GM23338 (cell line): ENCODE data around the gene FOXN1. TPM values are rescaled to one million over a fixed set of nuclear protein-coding genes. Genes with fewer than 3 reads are reported as not detected.

Experiments used
- ATAC-seq: fragments of 200-7000 bp; cut with Tn5 transposase; 3 replicates; pipeline ENCODE4 v1.9.1; 2020
- DNase-seq: peaks from one replicate; pipeline ENCODE4 v3.0.0-alpha.2; 2015; ENCODE audit warnings: low spot score
- H2AFZ ChIP-seq: fragments of 200-600 bp; sonication (generic); 2 replicates; pipeline ENCODE4 v1.8.0; 2016; ENCODE audit warnings: antibody characterized with exemption, mild to moderate bottlenecking, moderate library complexity
- H3F3A ChIP-seq: fragments of 200-600 bp; sonication (generic); replicated peaks from 2 replicates; pipeline ENCODE4 v1.8.0; 2017; ENCODE audit warnings: antibody characterized with exemption, mixed run types, low read depth
- H3K27ac ChIP-seq: fragments of 200-600 bp; sonication (generic); 2 replicates; pipeline ENCODE4 v1.6.1; 2016; ENCODE audit warnings: low read depth
- H3K27me3 ChIP-seq: fragments of 200-600 bp; sonication (generic); 2 replicates; pipeline ENCODE4 v1.8.0; 2016; ENCODE audit warnings: mild to moderate bottlenecking, mixed run types, moderate library complexity; ENCODE audit not compliant: insufficient read depth
- H3K36me3 ChIP-seq: fragments of 200-600 bp; sonication (generic); 2 replicates; pipeline ENCODE4 v1.8.0; 2016; ENCODE audit warnings: mild to moderate bottlenecking; ENCODE audit not compliant: insufficient read depth
- H3K4me1 ChIP-seq: fragments of 200-600 bp; sonication (generic); 2 replicates; pipeline ENCODE4 v1.8.0; 2016; ENCODE audit warnings: mild to moderate bottlenecking, moderate library complexity; ENCODE audit not compliant: insufficient read depth
- H3K4me2 ChIP-seq: fragments of 200-600 bp; sonication (generic); 2 replicates; pipeline ENCODE4 v1.7.1; 2017; ENCODE audit warnings: mixed run types
- H3K4me3 ChIP-seq: fragments of 200-600 bp; sonication (generic); 2 replicates; pipeline ENCODE4 v1.6.1; 2016; ENCODE audit warnings: mixed run types
- H3K79me2 ChIP-seq: fragments of 200-600 bp; sonication (generic); replicated peaks from 2 replicates; pipeline ENCODE4 v1.8.0; 2017; ENCODE audit warnings: mild to moderate bottlenecking; ENCODE audit not compliant: insufficient read depth
- H3K9me2 ChIP-seq: fragments of 200-600 bp; sonication (generic); 2 replicates; pipeline ENCODE4 v1.8.0; 2017; ENCODE audit not compliant: insufficient read depth
- H4K20me1 ChIP-seq: fragments of 200-600 bp; sonication (generic); replicated peaks from 2 replicates; pipeline ENCODE4 v1.8.0; 2017; ENCODE audit warnings: mild to moderate bottlenecking; ENCODE audit not compliant: insufficient read depth
- H3K27ac Mint-ChIP-seq: 2 replicates; pipeline ENCODE4 v1.8.0; 2020; ENCODE audit warnings: inconsistent platforms, mild to moderate bottlenecking, moderate library complexity, mixed read lengths
- H3K27me3 Mint-ChIP-seq: 3 replicates; pipeline ENCODE4 v1.8.0; 2022; ENCODE audit warnings: low read depth, mild to moderate bottlenecking, moderate library complexity, mixed read lengths, inconsistent platforms; ENCODE audit not compliant: insufficient read depth, poor library complexity
- H3K36me3 Mint-ChIP-seq: 3 replicates; pipeline ENCODE4 v1.8.0; 2021; ENCODE audit warnings: low read depth, mild to moderate bottlenecking, inconsistent platforms, moderate library complexity, mixed read lengths
- H3K4me1 Mint-ChIP-seq: 3 replicates; pipeline ENCODE4 v1.8.0; 2020; ENCODE audit warnings: mild to moderate bottlenecking, inconsistent platforms, mixed read lengths
- H3K4me3 Mint-ChIP-seq: 3 replicates; pipeline ENCODE4 v1.8.0; 2021; ENCODE audit warnings: moderate library complexity, mild to moderate bottlenecking, inconsistent platforms, mixed read lengths
- H3K9me3 Mint-ChIP-seq: 3 replicates; pipeline ENCODE4 v1.8.0; 2020; ENCODE audit warnings: moderate library complexity, mild to moderate bottlenecking, inconsistent platforms, mixed read lengths
- CREB1 ChIP-seq: fragments of 250-450 bp; sonication (Bioruptor Pico); IDR thresholded peaks from 2 replicates; pipeline ENCODE4 v1.5.0; 2020; ENCODE audit warnings: low read depth, mild to moderate bottlenecking, moderate library complexity
- CTCF ChIP-seq, 2 experiments: fragments of 200-600 bp in 1 of 2; sonication (generic) in 1 of 2; conservative IDR thresholded peaks; 2 replicates each; pipeline versions ENCODE4 v1.5.1 to v1.6.1; 2016 to 2017; ENCODE audit warnings: antibody characterized with exemption in 2 of 2, low read depth in 2 of 2, mild to moderate bottlenecking in 2 of 2, moderate library complexity in 1 of 2
- ETS1 ChIP-seq: IDR thresholded peaks from 2 replicates; pipeline ENCODE4 v1.6.1; 2016; ENCODE audit warnings: antibody characterized with exemption
- EZH2 ChIP-seq: fragments of 200-600 bp; sonication (generic); IDR thresholded peaks from one replicate; pipeline ENCODE4 v1.8.0; 2017; ENCODE audit warnings: antibody characterized with exemption, mild to moderate bottlenecking, low read depth; ENCODE audit not compliant: unreplicated experiment
- JUNB ChIP-seq: IDR thresholded peaks from one replicate; pipeline ENCODE4 v1.6.1; 2016; ENCODE audit warnings: antibody characterized with exemption; ENCODE audit not compliant: unreplicated experiment
- NANOG ChIP-seq: IDR thresholded peaks from 2 replicates; pipeline ENCODE4 v1.6.1; 2016; ENCODE audit warnings: antibody characterized with exemption, borderline replicate concordance
- POLR2AphosphoS5 ChIP-seq: IDR thresholded peaks from 2 replicates; pipeline ENCODE4 v1.6.1; 2016; ENCODE audit warnings: antibody characterized with exemption, low read depth
- STAT1 ChIP-seq: IDR thresholded peaks from one replicate; pipeline ENCODE4 v1.6.1; 2016; ENCODE audit warnings: antibody characterized with exemption; ENCODE audit not compliant: unreplicated experiment
- ZNF114 ChIP-seq: fragments of 250-450 bp; sonication (Bioruptor Pico); IDR thresholded peaks from 2 replicates; pipeline ENCODE4 v1.5.0; 2020; ENCODE audit warnings: mild to moderate bottlenecking, moderate library complexity
- ZNF331 ChIP-seq: fragments of 250-450 bp; sonication (Bioruptor Pico); IDR thresholded peaks from 2 replicates; pipeline ENCODE4 v1.5.0; 2020; ENCODE audit warnings: low read depth, mild to moderate bottlenecking, moderate library complexity
- polyA plus RNA-seq: library from polyadenylated mRNA; unstranded; fragments of >200 nt; fragmentation: Nextera tagmentation; extraction: Ambion mirVana; gene quantifications from 2 replicates; pipeline ENCODE4 v1.2.1, GENCODE V29; 2016
- total RNA-seq: library from RNA; depleted of rRNA; stranded (reverse); fragments of >200 nt; shearing (Covaris generic); gene quantifications from 2 replicates; pipeline ENCODE4 v1.2.3, GENCODE V29; 2014
- TF ChIP-seq, protein P1 (sequence below): IDR thresholded peaks from one replicate; pipeline ENCODE4 v1.6.1; 2018; ENCODE audit warnings: antibody characterized with exemption; ENCODE audit not compliant: unreplicated experiment

FOXN1 gene
- total and polyA plus RNA-seq, 2 experiments from 2014 or later: not detected

DNA sequence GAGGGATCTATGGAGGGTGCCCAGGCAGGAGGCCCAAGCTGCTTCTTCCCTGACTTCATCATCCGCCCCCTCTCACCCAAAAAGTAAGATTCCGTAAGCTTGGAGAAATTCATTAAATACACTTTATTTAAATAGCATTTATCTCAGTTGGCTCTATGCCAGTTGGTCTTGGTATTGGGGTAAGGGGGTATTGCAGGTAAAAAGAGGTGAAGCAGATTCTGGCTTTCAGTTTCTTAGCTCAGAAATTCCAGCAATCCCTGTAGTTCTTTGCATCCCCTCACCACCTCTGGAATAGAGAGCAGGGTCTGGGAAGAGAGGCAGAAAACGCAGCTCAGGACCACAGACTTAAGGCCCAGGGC, 71.3 kb downstream of the FOXN1 start:
- H3K79me2 ChIP-seq: no peaks in the 10 kb centered on the region
- Mint-ChIP-seq H3K27ac (peak overlapping the region; percentile 93), H3K36me3 (peaks cover 46% of the 10 kb centered on the region), H3K4me1 (peaks cover 17% of the 10 kb centered on the region), H3K4me3 (peak overlapping the region; percentile 45; the same call in 1 of the 3 replicates), H3K27me3 (peaks cover 10% of the 10 kb centered on the region), H3K9me3 (no peaks in the 10 kb centered on the region)
- TF ChIP-seq ETS1 (no peak), NANOG (no peak), EZH2 (no peak), JUNB (no peak), POLR2AphosphoS5 (no peak), STAT1 (no peak), ZNF331 (CRISPR knock-in tag) (no peak), ZNF114 (no peak)
- TF ChIP-seq, protein P1, sequence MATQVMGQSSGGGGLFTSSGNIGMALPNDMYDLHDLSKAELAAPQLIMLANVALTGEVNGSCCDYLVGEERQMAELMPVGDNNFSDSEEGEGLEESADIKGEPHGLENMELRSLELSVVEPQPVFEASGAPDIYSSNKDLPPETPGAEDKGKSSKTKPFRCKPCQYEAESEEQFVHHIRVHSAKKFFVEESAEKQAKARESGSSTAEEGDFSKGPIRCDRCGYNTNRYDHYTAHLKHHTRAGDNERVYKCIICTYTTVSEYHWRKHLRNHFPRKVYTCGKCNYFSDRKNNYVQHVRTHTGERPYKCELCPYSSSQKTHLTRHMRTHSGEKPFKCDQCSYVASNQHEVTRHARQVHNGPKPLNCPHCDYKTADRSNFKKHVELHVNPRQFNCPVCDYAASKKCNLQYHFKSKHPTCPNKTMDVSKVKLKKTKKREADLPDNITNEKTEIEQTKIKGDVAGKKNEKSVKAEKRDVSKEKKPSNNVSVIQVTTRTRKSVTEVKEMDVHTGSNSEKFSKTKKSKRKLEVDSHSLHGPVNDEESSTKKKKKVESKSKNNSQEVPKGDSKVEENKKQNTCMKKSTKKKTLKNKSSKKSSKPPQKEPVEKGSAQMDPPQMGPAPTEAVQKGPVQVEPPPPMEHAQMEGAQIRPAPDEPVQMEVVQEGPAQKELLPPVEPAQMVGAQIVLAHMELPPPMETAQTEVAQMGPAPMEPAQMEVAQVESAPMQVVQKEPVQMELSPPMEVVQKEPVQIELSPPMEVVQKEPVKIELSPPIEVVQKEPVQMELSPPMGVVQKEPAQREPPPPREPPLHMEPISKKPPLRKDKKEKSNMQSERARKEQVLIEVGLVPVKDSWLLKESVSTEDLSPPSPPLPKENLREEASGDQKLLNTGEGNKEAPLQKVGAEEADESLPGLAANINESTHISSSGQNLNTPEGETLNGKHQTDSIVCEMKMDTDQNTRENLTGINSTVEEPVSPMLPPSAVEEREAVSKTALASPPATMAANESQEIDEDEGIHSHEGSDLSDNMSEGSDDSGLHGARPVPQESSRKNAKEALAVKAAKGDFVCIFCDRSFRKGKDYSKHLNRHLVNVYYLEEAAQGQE: no peak
- no peaks in the 10 kb centered on the region for H3K9me2 ChIP-seq
- peaks cover 15% of the 10 kb centered on the region for H3F3A ChIP-seq
- peaks cover 38% of the 10 kb centered on the region for H3K36me3 ChIP-seq
- H2AFZ ChIP-seq: no peak overlapping the region
- DNase-seq (no peak), ATAC-seq (no peak)
- peak overlapping the region; percentile 85 for H3K27ac ChIP-seq
- H3K4me2 ChIP-seq: peak overlapping the region; percentile 46; the same call in 1 of the 2 replicates
- H3K27me3 ChIP-seq: no peaks in the 10 kb centered on the region
- H4K20me1 ChIP-seq: 0 out of 2 replicates have a peak, but pooled peaks cover 7% of the 10 kb centered on the region
- H3K4me1 ChIP-seq: peaks cover 13% of the 10 kb centered on the region; the same call in 1 of the 2 replicates
- no peak overlapping the region for H3K4me3 ChIP-seq

- no peak overlapping the region for H3K4me2 ChIP-seq
- no peaks in the 10 kb centered on the region for H3K27me3 ChIP-seq
- H3K27ac ChIP-seq: no peak overlapping the region; the same call in 1 of the 2 replicates
- DNase-seq (no peak), ATAC-seq (no peak)
- H2AFZ ChIP-seq: no peak overlapping the region
- no peaks in the 10 kb centered on the region for H3K79me2 ChIP-seq
- peaks cover 15% of the 10 kb centered on the region for H3F3A ChIP-seq
- peaks cover 46% of the 10 kb centered on the region for H3K36me3 Mint-ChIP-seq
- H3K4me3 ChIP-seq: no peak overlapping the region
- H3K9me2 ChIP-seq: no peaks in the 10 kb centered on the region
- peaks cover 14% of the 10 kb centered on the region; the same call in 1 of the 2 replicates for H4K20me1 ChIP-seq
- H3K36me3 ChIP-seq: peaks cover 49% of the 10 kb centered on the region
- H3K4me3 Mint-ChIP-seq: no peak overlapping the region
- peaks cover 15% of the 10 kb centered on the region for H3K4me1 Mint-ChIP-seq
- peaks cover 13% of the 10 kb centered on the region; the same call in 1 of the 2 replicates for H3K4me1 ChIP-seq
- no peaks in the 10 kb centered on the region for H3K9me3 Mint-ChIP-seq
- H3K27ac Mint-ChIP-seq: no peak overlapping the region
- peaks cover 9% of the 10 kb centered on the region for H3K27me3 Mint-ChIP-seq
- TF ChIP-seq CTCF (conservative IDR thresholded peaks at IDR 0.05; ENCODE audit: low read depth in 2 of 2): no peak
- no peak for TF ChIP-seq POLR2AphosphoS5
- no peak for TF ChIP-seq EZH2
- no peak for TF ChIP-seq ZNF331 (CRISPR knock-in tag)
- TF ChIP-seq ETS1: no peak
- no peak for TF ChIP-seq NANOG
- TF ChIP-seq CREB1 (CRISPR knock-in tag): no peak
These were observed 72.4 kb downstream of the FOXN1 start for GRCh38 chr17:28578246-28579195.
